DOHH2 (cell line): ENCODE data around the gene TSEN2.

Source experiments
- CTCF ChIP-seq: fragments of 200-600 bp; sonication (generic); IDR thresholded peaks from one replicate; pipeline ENCODE4 v1.5.1; 2014; ENCODE audit warnings: antibody characterized with exemption, mild to moderate bottlenecking, low read depth, low read length; ENCODE audit not compliant: poor library complexity, severe bottlenecking
- EZH2phosphoT487 ChIP-seq: fragments of 200-600 bp; sonication (generic); IDR thresholded peaks from 2 replicates; pipeline ENCODE4 v1.6.1; 2017; ENCODE audit warnings: borderline replicate concordance, mild to moderate bottlenecking, antibody characterized with exemption, low read length, moderate library complexity, mixed read lengths

DNA sequence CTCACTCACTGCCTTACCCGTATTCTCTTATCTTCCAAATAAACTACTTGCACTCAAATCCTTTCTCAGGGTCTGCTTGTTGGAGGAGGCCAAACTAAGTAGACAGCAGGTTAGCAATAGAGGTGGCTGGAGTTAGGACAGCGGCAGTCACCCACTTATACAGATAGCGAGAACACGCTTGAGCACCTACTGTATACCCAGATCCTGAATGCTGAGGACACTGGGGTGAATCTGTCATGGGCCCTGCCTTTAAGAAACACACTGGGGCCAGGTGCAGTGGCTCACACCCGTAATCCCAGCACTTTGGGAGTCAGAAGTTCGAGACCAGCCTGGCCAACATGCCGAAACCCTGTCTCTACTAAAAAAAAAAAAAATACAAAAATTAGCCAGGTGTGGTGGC, 38.0 kb upstream of the TSEN2 start:
- TF ChIP-seq CTCF (no peak), EZH2phosphoT487 (no peak)
